Lung (tissue), 12 donors: Measurements from ENCODE around the gene USP47. TPM values are rescaled to one million over a fixed set of nuclear protein-coding genes. Genes with fewer than 3 reads are reported as not detected.

ENCODE experiments used
- ATAC-seq: fragments of 200-7000 bp; cut with Tn5 transposase; one replicate; pipeline ENCODE4 v1.9.1; 2020; ENCODE audit warnings: moderate number of reproducible peaks; ENCODE audit not compliant: insufficient read depth, low FRiP score
- DNase-seq, 3 donors: peaks; one replicate each; pipeline ENCODE4 v3.0.0-alpha.2; 2013 to 2017
- H3K27ac ChIP-seq, 2 donors: one replicate each; pipeline ENCODE4 v1.5.1; 2013; ENCODE audit warnings: mild to moderate bottlenecking in 2 of 2, moderate library complexity in 2 of 2, control low read depth in 1 of 2, inconsistent platforms in 1 of 2, low read depth in 1 of 2, low read length in 1 of 2
- H3K27me3 ChIP-seq, 3 donors: one replicate each; pipeline ENCODE4 v1.5.1; 2013; ENCODE audit warnings: low read length in 2 of 3; ENCODE audit not compliant: control insufficient read depth in 3 of 3, insufficient read depth in 3 of 3
- H3K36me3 ChIP-seq, 4 donors: one replicate each; pipeline ENCODE4 v1.5.1; 2013; ENCODE audit warnings: low read length in 4 of 4, mild to moderate bottlenecking in 1 of 4, moderate library complexity in 1 of 4; ENCODE audit not compliant: control insufficient read depth in 4 of 4, insufficient read depth in 4 of 4
- H3K4me1 ChIP-seq, 5 donors: one replicate each; pipeline ENCODE4 v1.5.1; 2013; ENCODE audit warnings: low read length in 5 of 5, mild to moderate bottlenecking in 2 of 5, moderate library complexity in 1 of 5; ENCODE audit not compliant: control insufficient read depth in 5 of 5, insufficient read depth in 5 of 5
- H3K4me3 ChIP-seq: one replicate; pipeline ENCODE4 v1.5.1; 2013; ENCODE audit warnings: mild to moderate bottlenecking, control low read depth, moderate library complexity
- H3K9ac ChIP-seq, 2 donors: one replicate each; pipeline ENCODE4 v1.5.1; 2013; ENCODE audit warnings: low read length in 2 of 2, control low read depth in 1 of 2; ENCODE audit not compliant: insufficient read depth in 1 of 2
- H3K9me3 ChIP-seq, 4 donors: one replicate each; pipeline ENCODE4 v1.5.1; 2013; ENCODE audit warnings: low read length in 3 of 4, mild to moderate bottlenecking in 1 of 4, moderate library complexity in 1 of 4; ENCODE audit not compliant: control insufficient read depth in 4 of 4, insufficient read depth in 3 of 4
- whole genome bisulfite sequencing, 2 donors: extraction: QIAGEN DNeasy Blood & Tissue Kit; methylation state at CpG; one replicate each; pipeline ENCODE4 v1.1.7; 2013; 5-methylcytosine and 5-hydroxymethylcytosine counted together
- polyA plus RNA-seq, 2 donors: library from polyadenylated mRNA; stranded (reverse); fragments of 200-250 nt; gene quantifications; one replicate each; pipeline ENCODE4 v1.2.1, GENCODE V29; 2013
- total RNA-seq, 2 donors: library from RNA; depleted of rRNA in 1 of 2; stranded (reverse); fragments of >200 nt in 1 of 2; gene quantifications; one replicate each; pipeline ENCODE4 v1.2.1, GENCODE V29; 2014 to 2021
- TF ChIP-seq, protein P1 (sequence below): IDR thresholded peaks from 2 replicates; pipeline ENCODE4 v1.5.1; 2012; ENCODE audit warnings: mild to moderate bottlenecking; ENCODE audit errors: control extremely low read depth, extremely low read depth
- donor health status: control.
- donor health status: control.
- donor health status: Bipolar disorder and iron deficiency.
- donor health status: healthy.
- donor health status: DM: yes; HTN: yes; CAD: no.

USP47 gene
- total and polyA plus RNA-seq, 4 donors: 20.4 to 183 (median 31.9) TPM

GRCh38 chr11:11993839-11994238 lies 152.1 kb downstream of the USP47 start:
- Histone ChIP-seq H3K9me3 (peaks cover 0 to 2% (median 0%) of the 10 kb centered on the region in 4 donors), H3K4me3 (no peak overlapping the region), H3K27me3 (no peaks in the 10 kb centered on the region), H3K4me1 (peaks cover 0 to 4% (median 0%) of the 10 kb centered on the region in 5 donors), H3K36me3 (peaks cover 0 to 28% (median 13%) of the 10 kb centered on the region in 4 donors), H3K9ac (no peak overlapping the region), H3K27ac (peak overlapping the region in 1 of 2 donors; percentile 84)
- DNase-seq (no peak), ATAC-seq (no peak)
- 79 to 84% methylated on average over 8 of the region's 8 CpGs for WGBS, 2 donors
- TF ChIP-seq, protein P1, sequence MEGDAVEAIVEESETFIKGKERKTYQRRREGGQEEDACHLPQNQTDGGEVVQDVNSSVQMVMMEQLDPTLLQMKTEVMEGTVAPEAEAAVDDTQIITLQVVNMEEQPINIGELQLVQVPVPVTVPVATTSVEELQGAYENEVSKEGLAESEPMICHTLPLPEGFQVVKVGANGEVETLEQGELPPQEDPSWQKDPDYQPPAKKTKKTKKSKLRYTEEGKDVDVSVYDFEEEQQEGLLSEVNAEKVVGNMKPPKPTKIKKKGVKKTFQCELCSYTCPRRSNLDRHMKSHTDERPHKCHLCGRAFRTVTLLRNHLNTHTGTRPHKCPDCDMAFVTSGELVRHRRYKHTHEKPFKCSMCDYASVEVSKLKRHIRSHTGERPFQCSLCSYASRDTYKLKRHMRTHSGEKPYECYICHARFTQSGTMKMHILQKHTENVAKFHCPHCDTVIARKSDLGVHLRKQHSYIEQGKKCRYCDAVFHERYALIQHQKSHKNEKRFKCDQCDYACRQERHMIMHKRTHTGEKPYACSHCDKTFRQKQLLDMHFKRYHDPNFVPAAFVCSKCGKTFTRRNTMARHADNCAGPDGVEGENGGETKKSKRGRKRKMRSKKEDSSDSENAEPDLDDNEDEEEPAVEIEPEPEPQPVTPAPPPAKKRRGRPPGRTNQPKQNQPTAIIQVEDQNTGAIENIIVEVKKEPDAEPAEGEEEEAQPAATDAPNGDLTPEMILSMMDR: no peak

- ATAC-seq: no peak
- TF ChIP-seq, protein P1: no peak
- Histone ChIP-seq H3K27me3 (no peaks in the 10 kb centered on the region), H3K4me3 (no peak overlapping the region), H3K9ac (no peak overlapping the region), H3K9me3 (peaks cover 0 to 2% (median 0%) of the 10 kb centered on the region in 4 donors), H3K36me3 (peaks cover 0 to 28% (median 12%) of the 10 kb centered on the region in 4 donors), H3K4me1 (no peaks in the 10 kb centered on the region), H3K27ac (no peak overlapping the region)
- no peak for DNase-seq
- WGBS, 2 donors: 92 to 95% methylated on average over 6 of the region's 6 CpGs
Measured at GRCh38 chr11:11995601-11996000, 153.8 kb downstream of the USP47 start.

DNA sequence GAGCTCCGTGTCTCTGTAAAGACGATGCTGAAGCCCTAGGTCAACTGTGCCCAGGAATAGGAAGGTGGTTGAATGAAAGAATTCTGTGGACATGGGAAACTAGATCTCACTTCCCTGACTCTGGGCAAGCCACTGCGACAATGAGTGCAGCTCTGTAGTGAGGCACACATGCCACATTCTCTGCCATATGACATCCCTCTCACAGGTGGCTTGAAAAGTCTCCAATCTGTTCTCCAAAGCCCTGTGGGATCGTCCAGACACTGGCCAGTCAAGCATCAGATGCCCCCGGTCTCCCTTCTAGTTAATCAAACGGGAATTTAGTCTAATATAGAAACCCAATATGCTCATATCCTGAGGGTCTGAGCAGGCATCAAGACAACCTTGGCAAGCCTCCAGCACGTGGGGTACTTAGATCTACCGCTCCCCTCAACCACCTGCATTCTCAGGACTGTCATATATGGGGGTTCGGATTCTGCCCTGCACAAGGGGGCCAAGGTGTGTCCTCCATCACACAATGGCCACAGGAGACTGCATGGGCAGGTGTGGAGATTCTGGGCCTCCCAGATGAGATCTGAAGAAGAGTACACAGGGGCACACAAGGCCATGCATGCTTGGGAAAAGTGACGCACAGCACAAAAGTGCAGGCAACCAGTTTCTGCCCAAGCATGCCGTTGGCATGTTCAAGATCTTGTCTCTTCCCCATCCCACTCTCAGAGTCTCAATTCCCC lies 154.7 kb downstream of the USP47 start:
- DNase-seq (no peak), ATAC-seq (no peak)
- Histone ChIP-seq H3K27ac (no peak overlapping the region), H3K27me3 (no peaks in the 10 kb centered on the region), H3K36me3 (peaks cover 2 to 36% (median 17%) of the 10 kb centered on the region in 4 donors), H3K4me3 (no peak overlapping the region), H3K9ac (no peak overlapping the region), H3K4me1 (no peaks in the 10 kb centered on the region), H3K9me3 (peaks cover 0 to 2% (median 0%) of the 10 kb centered on the region in 4 donors)
- TF ChIP-seq, protein P1: no peak
- whole genome bisulfite sequencing, 2 donors: 90 to 94% methylated on average over 11 of the region's 11 CpGs
